COLO668 (cell line): ENCODE measurements around the gene TMEM181.
"Not testable (repeated sequence)": the region's sequence is repeated elsewhere in the genome, so short reads cannot be mapped to it uniquely, and the experiment has no call there.

Experiments used
- DNase-seq: peaks from one replicate; lab custom pipeline; 2025; ENCODE audit not compliant: unreplicated experiment; lab: John Stamatoyannopoulos, UW

TMEM181 gene, protein sequence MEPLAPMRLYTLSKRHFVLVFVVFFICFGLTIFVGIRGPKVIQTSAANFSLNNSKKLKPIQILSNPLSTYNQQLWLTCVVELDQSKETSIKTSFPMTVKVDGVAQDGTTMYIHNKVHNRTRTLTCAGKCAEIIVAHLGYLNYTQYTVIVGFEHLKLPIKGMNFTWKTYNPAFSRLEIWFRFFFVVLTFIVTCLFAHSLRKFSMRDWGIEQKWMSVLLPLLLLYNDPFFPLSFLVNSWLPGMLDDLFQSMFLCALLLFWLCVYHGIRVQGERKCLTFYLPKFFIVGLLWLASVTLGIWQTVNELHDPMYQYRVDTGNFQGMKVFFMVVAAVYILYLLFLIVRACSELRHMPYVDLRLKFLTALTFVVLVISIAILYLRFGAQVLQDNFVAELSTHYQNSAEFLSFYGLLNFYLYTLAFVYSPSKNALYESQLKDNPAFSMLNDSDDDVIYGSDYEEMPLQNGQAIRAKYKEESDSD

GRCh38 chr6:158559895-158560835, at the start of gene TMEM181:
TSS of gene TMEM181 (plus strand) at chr6:158560091. CDS start at chr6:158560225, 134 bp downstream.
- peak; percentile 90 for DNase-seq

DNA sequence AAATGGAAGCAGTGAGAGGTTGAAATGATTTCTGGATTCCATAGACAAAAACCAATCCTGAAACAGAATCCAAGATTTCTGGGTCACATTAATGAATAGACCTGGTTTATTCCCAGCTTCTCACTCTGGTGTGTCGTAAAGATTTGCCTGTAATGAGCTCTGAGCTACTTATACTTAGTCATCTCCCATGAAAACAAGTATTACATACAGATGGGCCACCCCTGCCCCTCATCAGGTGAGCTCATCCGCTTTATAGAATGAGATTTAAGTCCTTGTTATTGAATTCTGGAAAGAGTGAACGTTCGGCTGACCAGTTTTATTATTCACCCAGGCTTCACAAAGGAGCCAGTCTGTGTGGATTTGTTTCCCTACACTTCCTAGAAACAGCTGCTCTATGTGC, 47.1 kb upstream of the TMEM181 start:
- no peak for DNase-seq

DNA sequence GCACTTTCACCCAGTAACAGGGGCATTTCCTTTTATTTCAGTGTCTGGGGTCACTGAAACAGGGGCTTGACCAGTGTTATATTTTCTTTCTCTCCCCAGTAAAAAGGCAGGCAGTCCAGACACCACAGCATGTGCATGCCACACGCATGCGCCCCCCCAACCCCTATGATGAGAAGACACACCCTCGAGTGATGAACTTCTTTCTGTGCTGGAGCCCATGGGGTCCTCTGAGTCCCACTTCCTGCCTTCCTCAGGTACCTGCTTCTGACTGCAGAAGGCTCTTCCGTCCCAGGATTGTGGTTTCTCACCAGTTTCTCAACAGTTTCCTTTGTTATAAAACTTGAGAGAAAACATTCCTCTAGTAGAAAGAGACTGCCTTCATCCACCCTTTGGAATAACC, 45.7 kb upstream of the TMEM181 start:
- DNase-seq: no peak

DNA sequence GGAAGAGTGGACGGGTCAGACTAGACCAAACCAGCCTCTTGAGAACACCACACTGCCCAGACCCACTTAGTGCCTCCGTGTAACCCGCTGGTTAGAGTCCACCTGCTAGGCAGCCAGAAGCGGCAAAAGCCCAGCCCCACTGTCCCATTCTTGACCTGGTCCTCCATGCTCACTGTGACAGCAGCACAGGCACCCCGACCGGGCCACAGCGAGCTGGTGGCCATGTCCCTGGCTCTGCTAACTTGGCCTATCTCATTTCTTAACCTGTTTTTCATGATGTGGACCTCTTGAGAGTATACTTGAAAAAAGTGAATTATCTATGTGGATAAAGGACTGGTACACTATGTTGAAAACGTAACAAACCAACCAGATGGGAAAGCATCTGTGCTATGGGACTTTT, 44.9 kb upstream of the TMEM181 start:
- DNase-seq: no peak

DNA sequence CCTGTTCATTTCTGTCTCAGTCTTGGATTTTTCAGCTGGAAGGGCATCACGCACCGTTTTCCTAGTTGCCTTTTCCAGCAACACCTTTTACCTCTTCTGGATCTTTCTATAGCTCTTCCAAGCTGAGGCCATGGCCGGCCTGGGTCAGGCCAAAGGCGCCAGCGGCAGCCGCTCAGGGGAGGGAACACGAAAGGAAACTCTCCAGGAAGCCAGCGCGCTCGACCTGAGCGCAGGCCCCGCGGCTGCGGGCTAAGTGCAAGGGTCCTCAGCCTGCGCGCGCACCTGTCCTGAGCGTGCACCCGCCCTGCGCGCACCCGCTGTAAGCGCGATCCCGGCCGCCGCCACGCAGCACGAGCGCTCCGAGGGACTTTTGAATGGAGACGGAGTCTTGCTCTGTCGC, 43.8 kb upstream of the TMEM181 start:
- no peak for DNase-seq

- DNase-seq: no peak
Measured at GRCh38 chr6:158517038-158517437, 42.9 kb upstream of the TMEM181 start.

DNA sequence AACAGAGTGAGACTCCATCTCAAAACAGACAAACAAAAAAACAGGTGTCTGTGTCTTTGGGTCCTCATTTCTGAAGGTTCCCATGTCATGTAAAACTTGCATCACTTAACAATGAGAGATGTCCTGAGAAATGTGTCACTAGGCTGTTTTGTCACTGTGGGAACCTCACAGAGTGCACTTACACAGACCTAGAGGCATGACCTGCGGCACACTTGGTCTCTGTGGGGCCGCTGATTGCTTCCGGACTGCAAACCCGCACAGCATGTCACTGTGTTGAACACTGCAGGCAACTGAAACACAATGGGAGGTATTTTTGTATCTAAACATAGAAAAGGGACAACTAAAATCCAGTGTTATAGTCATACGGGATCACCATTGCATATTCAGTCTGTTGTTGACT, 42.3 kb upstream of the TMEM181 start:
- no peak for DNase-seq

GRCh38 chr6:158518191-158519127, 41.4 kb upstream of the TMEM181 start:
- peak; percentile 57 for DNase-seq

DNA sequence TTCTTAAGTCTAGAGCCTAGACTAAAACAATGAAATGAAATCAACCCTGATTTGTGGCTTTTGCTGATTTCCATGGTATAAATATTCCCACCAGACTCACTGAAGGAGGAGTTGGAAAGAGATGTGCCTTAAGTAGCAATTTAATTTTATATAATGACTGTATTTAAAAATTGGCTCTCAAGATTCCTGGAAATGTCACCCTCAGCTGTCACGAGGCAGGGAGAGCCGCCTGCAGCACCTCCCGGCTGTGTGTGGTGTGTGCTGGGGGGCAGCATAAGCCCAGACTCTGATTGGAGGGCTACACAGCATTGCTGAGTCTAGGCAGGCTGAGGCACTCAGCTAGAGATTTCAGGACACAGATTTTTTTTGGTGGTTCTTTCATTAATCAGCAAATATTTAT, 40.6 kb upstream of the TMEM181 start:
- DNase-seq: no peak

DNA sequence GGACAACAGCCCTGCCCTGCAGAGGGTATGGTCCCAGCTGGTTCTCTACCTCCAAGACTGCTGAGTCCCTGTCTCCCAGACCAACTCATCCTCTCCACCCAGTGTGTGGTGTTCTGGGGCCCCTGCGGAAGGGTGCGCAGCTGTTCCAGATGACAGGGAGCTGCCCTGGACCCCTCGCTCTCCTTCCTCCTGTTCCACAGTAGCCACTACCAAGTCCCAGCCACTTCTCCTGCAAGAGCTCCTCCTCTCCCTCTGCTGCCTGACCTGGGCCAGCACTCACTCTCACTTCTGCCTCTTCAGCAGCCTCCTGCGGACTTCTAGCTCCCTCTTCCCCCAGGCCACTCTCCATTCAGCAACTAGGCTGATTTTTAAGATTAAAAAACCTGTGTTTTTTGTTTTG, 40.1 kb upstream of the TMEM181 start:
- no peak for DNase-seq

DNA sequence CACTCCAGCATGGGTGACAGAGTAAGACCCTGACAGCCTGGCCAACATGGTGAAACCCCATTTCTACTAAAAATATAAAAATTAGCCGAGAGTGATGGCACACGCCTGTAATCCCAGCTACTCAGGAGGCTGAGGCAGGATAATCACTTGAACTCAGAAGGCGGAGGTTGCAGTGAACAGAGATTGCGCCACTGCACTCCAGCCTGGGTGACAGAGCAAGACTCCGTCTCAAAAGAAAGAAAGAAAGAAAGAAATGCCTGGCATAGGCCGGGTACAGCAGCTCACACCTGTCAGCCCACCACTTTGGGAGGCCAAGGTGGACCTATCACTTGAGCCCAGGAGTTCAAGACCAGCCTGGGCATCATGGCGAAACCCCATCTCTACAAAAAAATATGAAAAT, 38.9 kb upstream of the TMEM181 start:
- DNase-seq: not testable (repeated sequence)

- no peak for DNase-seq
Measured at GRCh38 chr6:158521759-158522158, 38.1 kb upstream of the TMEM181 start.

- DNase-seq: no peak
Measured at GRCh38 chr6:158522616-158523015, 37.3 kb upstream of the TMEM181 start.

GRCh38 chr6:158524311-158524710, 35.6 kb upstream of the TMEM181 start:
- DNase-seq: no peak

DNA sequence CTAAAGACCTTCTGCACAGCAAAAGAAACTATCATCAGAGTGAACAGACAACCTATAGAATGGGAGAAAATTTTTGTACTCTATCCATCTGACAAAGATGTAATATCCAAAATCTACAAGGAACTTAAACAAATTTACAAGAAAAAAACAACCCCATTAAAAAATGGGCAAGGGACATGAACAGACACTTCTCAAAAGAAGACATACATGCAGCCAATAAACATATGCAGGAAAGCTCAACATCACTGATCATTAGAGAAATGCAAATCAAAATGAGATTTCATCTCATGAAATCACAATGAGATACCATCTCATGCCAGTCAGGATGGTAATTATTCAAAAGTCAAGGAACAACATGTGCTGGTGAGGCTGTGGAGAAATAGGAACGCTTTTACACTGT, 32.0 kb upstream of the TMEM181 start:
- not testable (repeated sequence) for DNase-seq

- DNase-seq: no peak
Measured at GRCh38 chr6:158528826-158529225, 31.1 kb upstream of the TMEM181 start.

GRCh38 chr6:158529629-158530028, 30.3 kb upstream of the TMEM181 start:
- DNase-seq: no peak

- DNase-seq: no peak
Measured at GRCh38 chr6:158531566-158531965, 28.3 kb upstream of the TMEM181 start.

DNA sequence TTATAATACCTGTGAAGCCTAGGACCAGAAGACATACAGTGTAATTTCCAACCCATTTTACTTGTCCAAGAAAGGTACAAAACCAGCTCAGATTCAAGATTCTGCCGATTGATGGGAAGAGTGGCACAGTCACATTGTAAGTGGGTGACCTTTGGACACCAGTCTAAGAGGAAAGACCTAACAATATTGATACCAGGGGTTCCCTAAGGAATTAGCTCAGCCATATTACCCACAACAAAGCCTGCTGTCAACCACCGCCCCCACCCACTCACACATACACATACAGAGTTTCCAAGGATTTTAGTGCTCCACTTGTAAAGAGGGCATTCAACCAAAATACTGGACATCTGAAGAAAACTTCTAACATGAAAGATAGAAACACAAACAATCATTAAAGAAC, 27.9 kb upstream of the TMEM181 start:
- no peak for DNase-seq

DNA sequence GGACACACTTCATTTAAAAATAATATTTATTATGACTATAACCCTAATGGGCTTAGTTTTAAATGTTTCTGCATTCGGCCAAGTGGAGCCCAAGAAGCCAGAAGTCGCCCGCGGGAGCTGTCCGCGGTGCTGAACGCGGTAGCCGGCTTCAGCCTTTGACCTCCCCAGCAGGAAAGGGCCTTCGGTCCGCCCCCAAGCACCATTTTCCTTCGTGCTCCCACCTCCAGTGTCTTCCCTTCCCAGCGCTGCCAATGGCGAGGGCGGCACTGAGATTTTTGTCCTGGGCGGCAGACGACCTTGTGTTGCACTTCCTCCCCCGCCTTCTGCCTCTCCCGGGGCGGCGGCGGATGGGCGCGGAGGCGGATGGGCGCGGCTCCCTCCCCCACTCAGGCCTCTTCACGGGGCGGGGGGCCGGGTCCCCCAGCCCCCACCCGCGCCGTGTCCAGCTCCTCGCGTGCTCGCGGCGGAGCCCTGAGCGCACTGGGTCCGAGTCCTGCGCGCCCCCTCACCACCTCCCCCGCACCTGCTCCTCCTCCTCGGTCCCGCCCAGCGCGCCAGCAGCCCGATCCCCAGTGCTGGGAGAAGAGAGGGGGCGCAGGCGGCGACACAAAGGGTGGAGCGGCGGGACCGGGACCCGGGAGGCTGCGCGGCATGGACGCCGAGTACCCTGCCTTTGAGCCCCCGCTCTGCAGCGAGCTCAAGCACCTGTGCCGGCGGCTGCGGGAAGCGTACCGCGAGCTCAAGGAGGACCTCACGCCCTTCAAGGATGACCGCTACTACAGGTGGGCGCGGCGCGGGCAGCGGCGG, 23.6 kb upstream of the TMEM181 start:
- peak; percentile 62 for DNase-seq
